GM18868 (cell line): ENCODE data around the gene FAM180A.

Experiments used
- ATAC-seq: cut with Tn5 transposase; IDR thresholded peaks from one replicate; pipeline ENCODE4 v1.9.1; 2021; ENCODE audit warnings: mild to moderate bottlenecking, moderate library complexity; ENCODE audit not compliant: unreplicated experiment

The FAM180A gene

DNA sequence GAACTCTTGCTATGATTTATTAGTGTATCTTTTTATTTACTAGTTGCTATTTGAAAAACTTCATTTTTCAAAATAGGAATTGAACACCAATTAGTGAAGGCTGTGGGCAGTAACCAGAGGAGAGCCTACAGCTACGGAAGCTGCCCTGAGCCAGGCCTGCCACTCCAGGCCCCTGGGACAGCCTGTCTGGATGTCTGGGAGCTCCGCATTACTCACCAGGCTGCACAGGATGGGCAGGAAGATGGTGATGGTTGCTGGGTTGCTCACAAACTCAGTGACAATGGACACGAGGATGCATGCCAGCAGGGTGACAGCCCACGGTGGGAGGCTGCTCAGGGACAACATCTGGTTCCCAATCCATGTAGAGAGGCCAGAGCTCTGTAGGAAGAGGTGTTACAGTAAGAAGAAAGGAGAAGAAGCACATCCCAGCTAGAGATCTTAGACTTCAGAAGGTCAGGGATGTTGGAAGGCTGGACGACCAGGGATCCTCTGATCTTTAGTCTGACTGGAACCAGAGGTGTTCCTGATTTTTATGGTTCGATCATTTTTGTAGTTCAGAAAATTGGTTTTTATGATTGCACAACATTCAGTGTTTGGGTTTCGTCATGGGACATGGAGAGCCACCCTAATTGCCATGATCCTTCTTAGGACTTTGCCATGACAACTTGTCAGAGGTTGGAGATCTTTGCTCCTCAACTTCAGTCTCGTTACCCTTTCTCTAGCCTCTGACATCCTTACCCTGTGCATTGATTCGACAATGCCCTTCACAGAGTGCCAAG, 63.1 kb downstream of the FAM180A start:
- no peak for ATAC-seq

DNA sequence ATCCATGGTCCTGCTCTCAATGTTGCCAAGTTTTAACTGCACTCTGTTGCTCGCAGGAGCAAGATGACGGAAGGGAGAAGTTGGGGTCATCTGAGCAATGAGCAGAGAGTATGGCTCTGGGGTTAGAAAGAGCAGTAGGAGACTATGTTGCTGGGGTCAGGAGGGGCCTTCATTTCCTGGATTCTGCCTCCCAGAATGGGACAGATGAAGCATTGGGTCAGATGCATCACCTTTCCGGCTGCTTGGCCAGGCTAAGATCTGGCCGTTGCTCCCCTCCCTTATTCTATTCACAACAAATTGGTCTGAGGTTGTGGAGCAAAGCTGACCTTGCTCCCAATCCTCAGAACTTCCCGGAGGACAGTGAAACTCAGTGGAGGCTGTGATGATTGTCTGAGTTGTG, 63.9 kb downstream of the FAM180A start:
- ATAC-seq: no peak

DNA sequence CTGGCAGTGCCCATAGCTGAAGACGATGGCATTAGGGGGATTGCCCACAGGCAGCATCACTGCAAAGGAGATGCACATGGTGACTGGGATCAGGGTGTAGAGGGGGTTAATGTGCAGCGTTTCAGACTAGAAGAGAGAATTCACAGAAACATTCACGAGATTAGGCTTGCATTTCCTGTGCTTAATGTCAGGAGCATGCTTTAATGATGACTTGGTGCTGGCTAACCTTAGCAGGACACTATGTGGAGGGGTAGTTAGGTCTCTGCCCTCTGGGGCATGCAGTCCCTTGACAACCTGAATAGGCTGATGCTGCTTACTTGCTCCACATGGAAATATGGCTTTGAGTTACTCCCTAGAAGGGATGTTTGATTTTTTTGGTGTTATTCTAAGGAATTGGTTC, 64.5 kb downstream of the FAM180A start:
- no peak for ATAC-seq

DNA sequence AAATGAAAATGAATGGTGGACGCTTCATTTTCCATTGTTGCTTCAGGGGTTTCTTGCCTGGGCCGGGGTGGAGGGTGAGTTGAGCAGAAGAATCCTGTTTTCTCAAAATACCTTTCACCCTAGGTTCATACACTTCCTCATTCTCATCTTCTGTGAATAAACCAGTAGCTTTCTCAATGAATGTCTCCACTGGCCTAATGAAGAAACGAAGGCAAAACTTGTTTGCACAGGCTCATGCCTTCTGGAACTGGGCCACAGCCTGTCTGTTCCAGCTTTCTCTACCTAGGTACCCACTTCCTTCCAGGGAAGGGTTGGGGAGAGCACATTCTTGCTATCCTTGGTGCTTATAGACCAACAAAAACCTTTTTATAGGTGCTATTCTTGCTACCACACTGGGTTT, 65.0 kb downstream of the FAM180A start:
- ATAC-seq: no peak

DNA sequence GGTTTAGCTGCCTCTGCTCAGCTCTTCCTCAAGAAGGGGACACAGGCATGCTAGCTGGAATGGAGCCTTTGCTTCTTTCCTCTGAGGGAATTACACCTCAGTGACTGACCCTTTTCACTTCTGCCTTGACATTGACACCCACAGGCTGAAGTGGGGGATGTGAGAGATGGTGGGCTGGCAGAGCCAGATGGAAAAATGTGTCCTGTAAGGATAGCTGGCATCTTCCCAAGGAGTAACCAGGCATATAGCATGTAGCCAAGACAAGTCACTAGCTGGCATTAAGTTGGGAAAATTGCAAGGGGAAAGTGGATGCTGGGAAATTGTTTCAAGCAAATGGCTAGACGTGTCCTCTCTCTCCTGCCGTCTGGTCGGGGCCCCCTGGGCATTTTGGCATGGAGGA, 66.4 kb downstream of the FAM180A start:
- ATAC-seq: no peak

DNA sequence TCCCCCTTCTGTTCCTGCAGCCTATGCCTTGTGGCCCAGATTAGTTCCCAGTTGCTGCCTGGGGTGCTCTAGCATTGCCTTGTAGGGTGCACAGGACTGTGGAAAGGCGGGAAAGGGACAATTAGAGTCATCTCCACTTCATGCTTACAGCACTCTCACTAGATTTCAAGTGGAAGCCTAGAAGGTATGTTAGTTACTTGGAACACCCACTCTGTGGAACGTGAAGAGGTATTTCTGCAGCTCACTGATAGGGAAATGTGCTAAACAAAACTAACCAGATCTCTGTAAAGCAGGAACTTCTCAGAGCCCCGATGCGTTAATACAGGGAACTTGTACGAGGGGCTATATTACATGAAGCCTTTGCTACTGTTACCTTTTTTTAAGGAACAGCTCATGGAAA, 66.9 kb downstream of the FAM180A start:
- no peak for ATAC-seq
